ENCODE measurements around the gene FEZ2. TPM values are rescaled to one million over a fixed set of nuclear protein-coding genes. Genes with fewer than 3 reads are reported as not detected.
A peak's percentile ranks its signal among the peaks of the same experiment; 100 is the strongest.

The FEZ2 gene
- total and polyA plus RNA-seq, 2 of the 8 experiments (the other 6 are each of a cell fraction or from before 2014, with no cell fraction given), result 7.5 to 16.4 TPM

GRCh38 chr2:36596397-36596796 is 1.6 kb downstream of the FEZ2 start:
- H3K14ac ChIP-seq (ENCODE audit: insufficient read length), result no peak overlapping the region
- H3K18ac ChIP-seq (ENCODE audit: extremely low read depth, low read length), result no peak overlapping the region
- ChIA-PET CTCF (ENCODE audit: partially characterized antibody) (no interaction called here), POLR2A (ENCODE audit: partially characterized antibody) (interaction anchor here (0.6 kb wide), 1 partner anchor 22 kb away, joined by 3 read pairs; no protein-coding TSS in a partner anchor)
- no peak overlapping the region for H3K56ac ChIP-seq (replicated peaks; ENCODE audit: insufficient read length, low read depth, low read length)
- no peaks in the 10 kb centered on the region for H3K9me3 ChIP-seq (ENCODE audit: insufficient read depth in 2 of 2, low read depth in 1 of 2, low read length in 1 of 2)
- H3K4me3 ChIP-seq (ENCODE audit: extremely low read depth in 1 of 4, insufficient read depth in 2 of 4, low read depth in 3 of 4, low read length in 4 of 4), result peak overlapping the region in 1 of 4 experiments; percentile 64; a peak in 1 of 8 replicates
- DNase-seq (ENCODE audit: low read depth in 1 of 2, low spot score in 2 of 2) (no peak), FAIRE-seq (no peak)
- H2BK20ac ChIP-seq (ENCODE audit: low read length), result no peak overlapping the region
- H4K20me1 ChIP-seq (replicated peaks in 1 of 2; ENCODE audit: control insufficient read depth in 1 of 2, insufficient read depth in 2 of 2, low read length in 2 of 2), result peaks cover 5 to 12% of the 10 kb centered on the region in 2 experiments
- no peak overlapping the region for H3K9ac ChIP-seq (replicated peaks in 1 of 4; ENCODE audit: extremely low read depth in 1 of 4, low read depth in 3 of 4, low read length in 3 of 4)
- no peaks in the 10 kb centered on the region; the same call in none of the 2 replicates for H3K79me1 ChIP-seq (ENCODE audit: low read depth, low read length)
- no peak overlapping the region for H3K4ac ChIP-seq (replicated peaks; ENCODE audit: insufficient read length, low read depth, low read length)
- H4K8ac ChIP-seq (ENCODE audit: extremely low read depth, insufficient read depth, low read length), result no peak overlapping the region
- H4K91ac ChIP-seq (replicated peaks; ENCODE audit: insufficient read length, low read length), result no peak overlapping the region
- no peak overlapping the region for H2BK15ac ChIP-seq (ENCODE audit: low read length)
- no peaks in the 10 kb centered on the region; a peak in 1 of 8 replicates for H3K36me3 ChIP-seq (ENCODE audit: control insufficient read depth in 2 of 4, insufficient read depth in 4 of 4, low read length in 3 of 4)
- H3K79me2 ChIP-seq (ENCODE audit: control insufficient read depth in 1 of 2, insufficient read depth in 2 of 2, low read length in 2 of 2), result peaks cover 0 to 8% of the 10 kb centered on the region in 2 experiments; a peak in 1 of 4 replicates
- peaks cover 2 to 4% (median 3%) of the 10 kb centered on the region in 4 experiments; a peak in 1 of 7 replicates for H3K4me1 ChIP-seq (replicated peaks in 1 of 4; ENCODE audit: control insufficient read depth in 3 of 4, insufficient read depth in 4 of 4, low read length in 3 of 4)
- 98% methylated on average over 12 of the region's 12 CpGs; no CpG with 5 or more reads in 1 of the 2 experiments for WGBS, 2 experiments (ENCODE audit: extremely low coverage in 1 of 2, insufficient coverage in 1 of 2, insufficient read length in 1 of 2, insufficient replicate concordance in 2 of 2, low coverage in 1 of 2, low lambda C conversion rate in 2 of 2, missing lambda C conversion rate in 1 of 2)
- no peak overlapping the region for H3K27ac ChIP-seq (ENCODE audit: low read depth, low read length)
- peaks cover 12 to 29% (median 24%) of the 10 kb centered on the region in 4 experiments; a peak in 6 of 7 replicates for H3K27me3 ChIP-seq (replicated peaks in 1 of 4; ENCODE audit: control insufficient read depth in 3 of 4, extremely low read depth in 1 of 4, insufficient read depth in 3 of 4, low read length in 3 of 4)
- H2BK12ac ChIP-seq (ENCODE audit: low read depth, low read length), result no peak overlapping the region
- H2BK120ac ChIP-seq (replicated peaks; ENCODE audit: low read depth, low read length), result no peak overlapping the region
- H3K23me2 ChIP-seq (ENCODE audit: low read depth, low read length), result peaks cover 6% of the 10 kb centered on the region
- H3K23ac ChIP-seq (ENCODE audit: insufficient read length), result no peak overlapping the region
- H3K4me2 ChIP-seq (ENCODE audit: insufficient read depth in 1 of 2, low read depth in 2 of 2, low read length in 2 of 2), result peak overlapping the region in 1 of 2 experiments; percentile 72; a peak in 1 of 4 replicates
- H4K5ac ChIP-seq (ENCODE audit: insufficient read length, low read depth, low read length), result no peak overlapping the region
- H2AFZ ChIP-seq (ENCODE audit: low read length), result no peak overlapping the region
- H2AK5ac ChIP-seq (ENCODE audit: low read depth, low read length), result no peak overlapping the region
- no peak overlapping the region for H2BK5ac ChIP-seq (ENCODE audit: low read depth, low read length)
- no peak for TF ChIP-seq SIN3A (conservative IDR thresholded peaks at IDR 0.05 in 1 of 2, IDR thresholded peaks at IDR 0.05 in 1 of 2; ENCODE audit: low read depth in 1 of 2, low read length in 2 of 2)
- TF ChIP-seq SIX5 (IDR thresholded peaks at IDR 0.05; ENCODE audit: low read depth, low read length), result no peak
- no peak for TF ChIP-seq ASH2L (IDR thresholded peaks at IDR 0.05; ENCODE audit: low read length)
- no peak for TF ChIP-seq CBX8 (IDR thresholded peaks at IDR 0.05; ENCODE audit: borderline replicate concordance, low read depth, low read length)
- TF ChIP-seq TEAD4 (IDR thresholded peaks at IDR 0.05; ENCODE audit: low read depth, low read length), result no peak
- TF ChIP-seq RAD21 (IDR thresholded peaks at IDR 0.05 in 1 of 2, conservative IDR thresholded peaks at IDR 0.05 in 1 of 2; ENCODE audit: low read depth in 2 of 2, low read length in 2 of 2), result no peak
- TF ChIP-seq SAP30 (IDR thresholded peaks at IDR 0.05; ENCODE audit: insufficient read depth, insufficient replicate concordance, low read length), result no peak
- TF ChIP-seq GTF2F1 (IDR thresholded peaks at IDR 0.05; ENCODE audit: borderline replicate concordance, low read depth, low read length), result no peak
- TF ChIP-seq SP2 (IDR thresholded peaks at IDR 0.05; ENCODE audit: low read length), result no peak
- no peak for TF ChIP-seq SIRT6 (IDR thresholded peaks at IDR 0.05; ENCODE audit: low read length)
- TF ChIP-seq SP1 (IDR thresholded peaks at IDR 0.05; ENCODE audit: low read depth, low read length), result no peak
- TF ChIP-seq HDAC6 (IDR thresholded peaks at IDR 0.05; ENCODE audit: low read depth, low read length), result no peak
- TF ChIP-seq FOSL1 (IDR thresholded peaks at IDR 0.05; ENCODE audit: insufficient read depth, low read depth, low read length), result no peak
- no peak for TF ChIP-seq CREB1 (IDR thresholded peaks at IDR 0.05)
- no peak for TF ChIP-seq KDM4A (IDR thresholded peaks at IDR 0.05; ENCODE audit: low read depth, low read length, severe bottlenecking)
